K562 (cell line): ENCODE results near the gene RALGPS1. TPM values are rescaled to one million over a fixed set of nuclear protein-coding genes. Genes with fewer than 3 reads are reported as not detected.

Source experiments
- ATAC-seq: fragments of 200-7000 bp; cut with Tn5 transposase; 3 replicates; pipeline ENCODE4 v1.9.1; 2020; ENCODE audit warnings: moderate library complexity
- BruUV-seq: library from RNA; stranded (reverse); fragments of 400-500 nt; replicated peaks from 2 replicates; lab custom pipeline; 2021; lab: Mats Ljungman, UMichigan
- CTCF ChIA-PET: fragments of 300-600 bp; formaldehyde crosslinking; extraction: SDS; loops from one replicate; lab custom pipeline; 2021; ENCODE audit warnings: low intra/inter-chr PET ratio; lab: Yijun Ruan, JAX
- POLR2A ChIA-PET: fragments of 300-600, 350-650 bp; sonication (Branson Sonifier 250); formaldehyde crosslinking; extraction: SDS; loops from one replicate; lab custom pipeline; 2021; ENCODE audit warnings: antibody characterized with exemption, inconsistent platforms; lab: Yijun Ruan, JAX
- DNase-seq, 4 experiments: peaks; one replicate each; pipeline versions ENCODE4 v3.0.0 to v3.0.0-alpha.2; 2011 to 2018; ENCODE audit warnings: low spot score in 3 of 4, mixed read lengths in 3 of 4; ENCODE audit errors: extremely low read depth in 1 of 4
- FAIRE-seq: peaks from 2 replicates; lab custom pipeline; 2011; peaks lifted over from hg19 to GRCh38; lab: Jason Lieb, UNC
- H2AFZ ChIP-seq: 2 replicates; pipeline ENCODE4 v1.6.0; 2011; ENCODE audit warnings: low read depth, low read length, control low read depth, inconsistent platforms
- H3K27ac ChIP-seq: fragments of 200-600 bp; 3 replicates; pipeline ENCODE4 v1.8.0; 2011; ENCODE audit warnings: low read depth, mild to moderate bottlenecking, control low read depth, inconsistent platforms, low read length, moderate library complexity, mixed read lengths; ENCODE audit errors: extremely low read depth
- H3K27me3 ChIP-seq, 2 experiments: fragments of 300-600 bp in 1 of 2; 2 replicates in 1 of 2; 3 replicates in 1 of 2; pipeline versions ENCODE4 v1.6.0 to v1.8.0; 2011; ENCODE audit warnings: inconsistent platforms in 2 of 2, low read length in 2 of 2, mild to moderate bottlenecking in 1 of 2, mixed read lengths in 1 of 2, moderate library complexity in 1 of 2; ENCODE audit not compliant: control insufficient read depth in 2 of 2, insufficient read depth in 2 of 2
- H3K36me3 ChIP-seq: fragments of 300-600 bp; 3 replicates; pipeline ENCODE4 v1.8.0; 2011; ENCODE audit warnings: mild to moderate bottlenecking, low read length, inconsistent platforms; ENCODE audit not compliant: control insufficient read depth, insufficient read depth
- H3K4me1 ChIP-seq, 2 experiments: fragments of 200-600 bp in 1 of 2; replicated peaks in 1 of 2; 2 replicates in 1 of 2; 3 replicates in 1 of 2; pipeline versions ENCODE4 v1.5.1 to v1.8.0; 2011; ENCODE audit warnings: inconsistent platforms in 2 of 2, low read length in 2 of 2, mild to moderate bottlenecking in 1 of 2, mixed read lengths in 1 of 2, moderate library complexity in 1 of 2; ENCODE audit not compliant: control insufficient read depth in 2 of 2, insufficient read depth in 2 of 2
- H3K4me2 ChIP-seq: 2 replicates; pipeline ENCODE4 v1.6.1; 2011; ENCODE audit warnings: low read length, control low read depth, inconsistent platforms, mixed read lengths; ENCODE audit not compliant: insufficient read depth
- H3K4me3 ChIP-seq: fragments of 200-600 bp; sonication (generic), shearing (Covaris generic); 2 replicates; pipeline ENCODE4 v1.5.1; 2016; ENCODE audit warnings: control low read depth, inconsistent platforms
- H3K79me2 ChIP-seq: fragments of 200-600 bp; 3 replicates; pipeline ENCODE4 v1.8.0; 2011; ENCODE audit warnings: low read length, inconsistent platforms; ENCODE audit not compliant: control insufficient read depth, insufficient read depth
- H3K9ac ChIP-seq, 2 experiments: 2 replicates each; pipeline versions ENCODE4 v1.6.0 to v1.6.1; 2011; ENCODE audit warnings: low read depth in 2 of 2, low read length in 2 of 2, control low read depth in 1 of 2, inconsistent platforms in 1 of 2, mild to moderate bottlenecking in 1 of 2, mixed read lengths in 1 of 2; ENCODE audit not compliant: insufficient read depth in 1 of 2
- H3K9me1 ChIP-seq: one replicate; pipeline ENCODE4 v1.6.0; 2011; ENCODE audit warnings: inconsistent platforms, mild to moderate bottlenecking, low read length, moderate library complexity; ENCODE audit not compliant: control insufficient read depth, insufficient read depth
- H3K9me3 ChIP-seq: replicated peaks from 2 replicates; pipeline ENCODE4 v1.5.1; 2011; ENCODE audit warnings: low read depth, low read length, inconsistent platforms; ENCODE audit not compliant: control insufficient read depth, insufficient read depth
- H4K20me1 ChIP-seq: replicated peaks from 2 replicates; pipeline ENCODE4 v1.6.1; 2011; ENCODE audit warnings: low read length, inconsistent platforms, mixed read lengths; ENCODE audit not compliant: control insufficient read depth, insufficient read depth
- CGGBP1 ChIP-seq: fragments of 250-450 bp; sonication (Bioruptor Pico); IDR thresholded peaks from 2 replicates; pipeline ENCODE4 v1.9.0; 2021; ENCODE audit warnings: mild to moderate bottlenecking
- EP300 ChIP-seq: IDR thresholded peaks from 2 replicates; pipeline ENCODE4 v1.6.1; 2012; ENCODE audit warnings: low read length, improper control_type of control experiment
- FOXK1 ChIP-seq: sonication (generic); formaldehyde crosslinking; IDR thresholded peaks from 2 replicates; pipeline ENCODE4 v1.8.0; 2022; ENCODE audit warnings: missing genetic modification reagents, mild to moderate bottlenecking, borderline replicate concordance
- IFI16 ChIP-seq: fragments of 250-450 bp; sonication (Bioruptor Pico); IDR thresholded peaks from 2 replicates; pipeline ENCODE4 v2.1.2; 2022; ENCODE audit warnings: mild to moderate bottlenecking, inconsistent platforms
- RBFOX2 ChIP-seq: fragments of 200-400 bp; formaldehyde crosslinking; IDR thresholded peaks from 2 replicates; pipeline ENCODE4 v1.6.1; 2017; ENCODE audit warnings: low read depth, mild to moderate bottlenecking, low read length, moderate library complexity
- SP1 ChIP-seq: sonication (generic); formaldehyde crosslinking; IDR thresholded peaks from 2 replicates; pipeline ENCODE4 v1.8.1; 2022; ENCODE audit warnings: mild to moderate bottlenecking, missing genetic modification reagents
- ZNF583 ChIP-seq: fragments of 250-450 bp; sonication (Bioruptor Pico); IDR thresholded peaks from 2 replicates; pipeline ENCODE4 v1.4.0; 2020
- WGBS: fragments of 100-300 bp; shearing (Covaris generic); methylation state at CpG from one replicate; pipeline ENCODE4 v1.1.6; 2016; ENCODE audit warnings: low coverage, mixed read lengths; ENCODE audit not compliant: insufficient coverage; ENCODE audit errors: missing lambda C conversion rate; 5-methylcytosine and 5-hydroxymethylcytosine counted together
- in situ Hi-C: fragments of 300-500 bp; cut with MboI; formaldehyde crosslinking; loops from 4 replicates; pipeline ENCODE4 v1.15.0; 2018; ENCODE audit warnings: inconsistent platforms, mixed read lengths
- intact Hi-C: fragments of 100-400 bp; cut with micrococcal nuclease; formaldehyde crosslinking; loops from 2 replicates; pipeline ENCODE4 v1.14.2; 2022
- polyA plus RNA-seq, 8 experiments: library from polyadenylated mRNA; depleted of rRNA in 4 of 8; stranded (reverse) in 5 of 8; unstranded in 3 of 8; fragments of >200 nt; fragmentation: Nextera tagmentation in 2 of 8; fragmentation: Illumina TruSeq in 1 of 8; extraction: Ambion mirVana in 2 of 8; extraction: Trizol in 1 of 8; gene quantifications; 2 replicates each; pipeline versions ENCODE4 v1.2.1 to v1.2.3, GENCODE V29; 2011 to 2014; ENCODE audit warnings: inconsistent platforms in 1 of 8, missing spikeins in 1 of 8
- total RNA-seq, 7 experiments: library from RNA; depleted of rRNA in 6 of 7; stranded (reverse); fragments of >200 nt in 6 of 7; fragmentation: Illumina TruSeq in 2 of 7; extraction: Trizol in 2 of 7; gene quantifications; 2 replicates each; pipeline versions ENCODE4 v1.2.1 to v1.2.3, GENCODE V29; 2011 to 2021; ENCODE audit warnings: low replicate concordance in 1 of 7
- TF ChIP-seq, protein P1 (sequence below): sonication (generic); formaldehyde crosslinking; IDR thresholded peaks from 2 replicates; pipeline ENCODE4 v1.8.1; 2023; ENCODE audit warnings: mild to moderate bottlenecking, missing genetic modification reagents

The RALGPS1 gene
- total and polyA plus RNA-seq, 9 of the 15 experiments (the other 6 are each of a cell fraction or from before 2014, with no cell fraction given) = 0.04 to 2.6 (median 1.5) TPM

DNA sequence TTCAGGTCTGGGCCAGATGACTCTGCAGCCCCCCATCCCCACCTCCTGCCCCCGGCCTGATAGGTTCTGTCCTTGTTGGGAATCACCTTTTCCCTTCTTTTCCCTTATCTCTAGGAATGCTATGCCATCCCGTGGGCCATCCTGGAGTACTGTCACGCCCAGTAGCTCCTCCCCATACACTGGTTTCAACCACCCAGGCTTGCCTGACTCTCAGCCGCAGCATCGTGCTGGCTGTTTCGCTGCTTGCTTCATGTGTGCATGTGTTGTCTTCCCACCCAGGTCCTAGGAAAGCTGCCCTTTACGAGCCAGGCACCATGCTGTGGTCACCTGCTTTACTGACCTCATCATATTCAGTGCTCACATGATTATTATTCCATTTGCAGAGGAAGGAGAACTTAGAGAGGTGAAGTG, 136.0 kb downstream of the RALGPS1 start:
- intact Hi-C loops = no loop called here
- in situ Hi-C loops = no loop called here
- Histone ChIP-seq H3K4me2 (no peak overlapping the region), H3K9ac (no peak overlapping the region), H3K79me2 (no peaks in the 10 kb centered on the region), H3K27me3 (peaks cover 10 to 47% of the 10 kb centered on the region in 2 experiments), H3K27ac (no peak overlapping the region), H3K4me1 (no peaks in the 10 kb centered on the region; a peak in 1 of 5 replicates), H3K9me3 (no peaks in the 10 kb centered on the region), H3K36me3 (no peaks in the 10 kb centered on the region), H3K9me1 (no peaks in the 10 kb centered on the region), H2AFZ (no peak overlapping the region), H4K20me1 (0 out of 2 replicates have a peak, but pooled peaks cover 2% of the 10 kb centered on the region), H3K4me3 (no peak overlapping the region)
- ChIA-PET POLR2A (interaction anchor here (0.6 to 0.9 kb wide), 2 partner anchors 45 to 93 kb away, joined by 3 to 4 read pairs; no protein-coding TSS in a partner anchor), CTCF (no interaction called here)
- no TSS peak for BruUV-seq
- FAIRE-seq (no peak), ATAC-seq (no peak), DNase-seq (no peak)
- TF ChIP-seq SP1 = no peak
- no peak for TF ChIP-seq IFI16 (CRISPR knock-in tag)
- TF ChIP-seq FOXK1 = no peak
- TF ChIP-seq, protein P1, sequence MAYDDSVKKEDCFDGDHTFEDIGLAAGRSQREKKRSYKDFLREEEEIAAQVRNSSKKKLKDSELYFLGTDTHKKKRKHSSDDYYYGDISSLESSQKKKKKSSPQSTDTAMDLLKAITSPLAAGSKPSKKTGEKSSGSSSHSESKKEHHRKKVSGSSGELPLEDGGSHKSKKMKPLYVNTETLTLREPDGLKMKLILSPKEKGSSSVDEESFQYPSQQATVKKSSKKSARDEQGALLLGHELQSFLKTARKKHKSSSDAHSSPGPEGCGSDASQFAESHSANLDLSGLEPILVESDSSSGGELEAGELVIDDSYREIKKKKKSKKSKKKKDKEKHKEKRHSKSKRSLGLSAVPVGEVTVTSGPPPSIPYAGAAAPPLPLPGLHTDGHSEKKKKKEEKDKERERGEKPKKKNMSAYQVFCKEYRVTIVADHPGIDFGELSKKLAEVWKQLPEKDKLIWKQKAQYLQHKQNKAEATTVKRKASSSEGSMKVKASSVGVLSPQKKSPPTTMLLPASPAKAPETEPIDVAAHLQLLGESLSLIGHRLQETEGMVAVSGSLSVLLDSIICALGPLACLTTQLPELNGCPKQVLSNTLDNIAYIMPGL (CRISPR knock-in tag) = no peak
- TF ChIP-seq RBFOX2 = no peak
- no peak for TF ChIP-seq CGGBP1 (CRISPR knock-in tag)
- TF ChIP-seq EP300 = no peak
- TF ChIP-seq ZNF583 (CRISPR knock-in tag) = no peak
- WGBS = 5% methylated on average over 7 of the region's 7 CpGs
